IPS-18c (cell line): ENCODE results near the gene PUS3.

Source experiments
- H3K4me3 ChIP-seq: 2 replicates; pipeline ENCODE4 v1.7.0; 2013; ENCODE audit warnings: low read depth, mild to moderate bottlenecking, low read length, moderate library complexity; ENCODE audit not compliant: insufficient read depth
- H3K9me3 ChIP-seq: one replicate; pipeline ENCODE4 v1.6.1; 2013; ENCODE audit warnings: mild to moderate bottlenecking, low read length, moderate library complexity; ENCODE audit not compliant: control insufficient read depth, insufficient read depth

Gene PUS3

GRCh38 chr11:125943661-125944349, 40.8 kb upstream of the PUS3 start:
- peaks cover 2% of the 10 kb centered on the region for H3K9me3 ChIP-seq
- no peak overlapping the region for H3K4me3 ChIP-seq

- Histone ChIP-seq H3K9me3 (peaks cover 2% of the 10 kb centered on the region), H3K4me3 (no peak overlapping the region)
Observed at GRCh38 chr11:125942771-125943428, 39.9 kb upstream of the PUS3 start.

GRCh38 chr11:125941619-125942611, 38.9 kb upstream of the PUS3 start:
- Histone ChIP-seq H3K4me3 (no peak overlapping the region), H3K9me3 (peaks cover 2% of the 10 kb centered on the region)

GRCh38 chr11:125941267-125941618, 38.2 kb upstream of the PUS3 start:
- Histone ChIP-seq H3K4me3 (no peak overlapping the region), H3K9me3 (peaks cover 2% of the 10 kb centered on the region)

- H3K9me3 ChIP-seq, result no peaks in the 10 kb centered on the region
- no peak overlapping the region for H3K4me3 ChIP-seq
Observed at GRCh38 chr11:125940145-125940544, 37.1 kb upstream of the PUS3 start.

- no peak overlapping the region for H3K4me3 ChIP-seq
- H3K9me3 ChIP-seq, result no peaks in the 10 kb centered on the region
Observed at GRCh38 chr11:125939081-125939521, 36.1 kb upstream of the PUS3 start.

GRCh38 chr11:125938418-125938817, 35.4 kb upstream of the PUS3 start:
- H3K4me3 ChIP-seq, result no peak overlapping the region

GRCh38 chr11:125935618-125936199, 32.7 kb upstream of the PUS3 start:
- H3K4me3 ChIP-seq, result no peak overlapping the region
- H3K9me3 ChIP-seq, result no peaks in the 10 kb centered on the region

More at GRCh38 chr11:125938418-125938817, 35.4 kb upstream of the PUS3 start:
- H3K9me3 ChIP-seq, result no peaks in the 10 kb centered on the region

- Histone ChIP-seq H3K4me3 (no peak overlapping the region), H3K9me3 (no peaks in the 10 kb centered on the region)
Observed at GRCh38 chr11:125935056-125935455, 32.0 kb upstream of the PUS3 start.

- Histone ChIP-seq H3K4me3 (no peak overlapping the region), H3K9me3 (no peaks in the 10 kb centered on the region)
Observed at GRCh38 chr11:125934473-125934872, 31.5 kb upstream of the PUS3 start.

GRCh38 chr11:125933030-125933813, 30.2 kb upstream of the PUS3 start:
- peak overlapping the region; percentile 24; the same call in 1 of the 2 replicates for H3K4me3 ChIP-seq
- no peaks in the 10 kb centered on the region for H3K9me3 ChIP-seq

GRCh38 chr11:125932301-125932700, 29.3 kb upstream of the PUS3 start:
- H3K9me3 ChIP-seq, result no peaks in the 10 kb centered on the region
- H3K4me3 ChIP-seq, result no peak overlapping the region

GRCh38 chr11:125931668-125932067, 28.7 kb upstream of the PUS3 start:
- H3K4me3 ChIP-seq, result no peak overlapping the region
- no peaks in the 10 kb centered on the region for H3K9me3 ChIP-seq

GRCh38 chr11:125931116-125931515, 28.1 kb upstream of the PUS3 start:
- Histone ChIP-seq H3K4me3 (no peak overlapping the region), H3K9me3 (no peaks in the 10 kb centered on the region)

GRCh38 chr11:125930076-125930450, 27.1 kb upstream of the PUS3 start:
- Histone ChIP-seq H3K9me3 (no peaks in the 10 kb centered on the region), H3K4me3 (no peak overlapping the region)

- Histone ChIP-seq H3K9me3 (no peaks in the 10 kb centered on the region), H3K4me3 (no peak overlapping the region)
Observed at GRCh38 chr11:125929445-125930075, 26.6 kb upstream of the PUS3 start.
